Neutrophil (primary cell): Measurements from ENCODE around the gene SIPA1.

Experiments used
- H3K27ac ChIP-seq: fragments of 200-600 bp; sonication (generic); 2 replicates; pipeline ENCODE4 v1.5.1; 2016; ENCODE audit warnings: mild to moderate bottlenecking, moderate library complexity
- H3K27me3 ChIP-seq: fragments of 200-600 bp; sonication (generic); 2 replicates; pipeline ENCODE4 v1.6.0; 2016; ENCODE audit warnings: mild to moderate bottlenecking
- H3K36me3 ChIP-seq: fragments of 200-600 bp; sonication (generic); 2 replicates; pipeline ENCODE4 v1.5.1; 2017
- H3K4me1 ChIP-seq, 2 experiments: fragments of 200-600 bp in 1 of 2; sonication (generic) in 1 of 2; 1 replicate in 1 of 2; 2 replicates in 1 of 2; pipeline versions ENCODE4 v1.5.1 to v1.6.1; 2013 to 2016; ENCODE audit warnings: low read depth in 1 of 2, low read length in 1 of 2, mild to moderate bottlenecking in 1 of 2, moderate library complexity in 1 of 2; ENCODE audit not compliant: control insufficient read depth in 1 of 2, insufficient read depth in 1 of 2
- H3K4me3 ChIP-seq, 2 experiments: fragments of 200-600 bp in 1 of 2; sonication (generic) in 1 of 2; 1 replicate in 1 of 2; 2 replicates in 1 of 2; pipeline ENCODE4 v1.5.1; 2013 to 2016; ENCODE audit warnings: low read depth in 1 of 2, low read length in 1 of 2, mild to moderate bottlenecking in 1 of 2, moderate library complexity in 1 of 2
- H3K9me3 ChIP-seq: fragments of 200-600 bp; sonication (generic); 2 replicates; pipeline ENCODE4 v1.5.1; 2016
- CTCF ChIP-seq: fragments of 200-600 bp; sonication (generic); IDR thresholded peaks from 2 replicates; pipeline ENCODE4 v1.5.1; 2016; ENCODE audit warnings: antibody characterized with exemption

Gene SIPA1

GRCh38 chr11:65661599-65662246, 23.8 kb downstream of the SIPA1 start:
- TF ChIP-seq CTCF = no peak
- Histone ChIP-seq H3K4me3 (peak overlapping the region; percentile 85 to 87), H3K4me1 (peaks cover 26 to 29% of the 10 kb centered on the region in 2 experiments), H3K27ac (peak overlapping the region; percentile 99), H3K27me3 (no peaks in the 10 kb centered on the region), H3K36me3 (peaks cover 50% of the 10 kb centered on the region), H3K9me3 (no peaks in the 10 kb centered on the region)

- Histone ChIP-seq H3K27me3 (no peaks in the 10 kb centered on the region), H3K9me3 (no peaks in the 10 kb centered on the region), H3K27ac (peak overlapping the region; percentile 99), H3K4me3 (peak overlapping the region; percentile 85 to 87), H3K4me1 (peaks cover 26 to 29% of the 10 kb centered on the region in 2 experiments), H3K36me3 (peaks cover 44% of the 10 kb centered on the region)
- no peak for TF ChIP-seq CTCF
Observed at GRCh38 chr11:65662247-65662798, 24.4 kb downstream of the SIPA1 start.

- Histone ChIP-seq H3K4me3 (peak within 1 kb of the TSS; percentile 85 to 87), H3K27me3 (no peaks in the 10 kb centered on the region), H3K36me3 (peaks cover 37% of the 10 kb centered on the region), H3K27ac (peak within 1 kb of the TSS; percentile 99), H3K9me3 (no peaks in the 10 kb centered on the region), H3K4me1 (peaks cover 26 to 29% of the 10 kb centered on the region in 2 experiments)
- peak; percentile 68 for TF ChIP-seq CTCF
Observed at GRCh38 chr11:65662799-65663638, 25.1 kb downstream of the SIPA1 start, which contains the start of gene RELA. Gene RELA (minus strand): TSS chr11:65662916. CDS start chr11:65662832, 84 bp downstream.

DNA sequence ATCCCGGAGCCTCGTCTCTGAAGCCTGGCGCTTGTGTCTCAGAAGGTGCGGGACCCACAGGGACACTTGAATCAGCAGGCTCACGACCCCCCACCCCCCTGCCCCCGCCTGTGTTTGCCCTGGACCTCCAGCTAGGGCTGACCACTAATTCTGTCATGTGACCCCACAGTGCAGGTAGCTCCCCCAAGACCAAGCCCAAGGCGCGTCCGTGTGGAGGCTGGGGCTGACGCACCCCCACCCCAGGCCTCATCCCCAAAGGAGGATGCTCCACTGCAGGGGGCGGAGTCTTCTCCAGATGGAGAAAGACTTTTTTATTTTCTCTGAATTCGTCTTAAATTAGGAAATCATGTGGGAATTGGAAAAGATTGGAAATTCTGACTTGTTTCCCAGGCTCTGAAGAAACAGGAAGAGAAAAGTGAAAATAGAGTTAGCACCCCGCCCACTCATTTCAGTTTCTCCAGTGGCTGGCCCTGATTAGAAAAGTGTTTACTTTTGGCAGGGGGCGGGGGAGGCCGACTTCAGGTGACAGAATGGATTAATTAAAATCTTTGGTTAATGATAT, 25.8 kb downstream of the SIPA1 start:
- H3K27me3 ChIP-seq = no peaks in the 10 kb centered on the region
- no peaks in the 10 kb centered on the region for H3K9me3 ChIP-seq
- H3K27ac ChIP-seq = peak overlapping the region; percentile 99
- peaks cover 26 to 29% of the 10 kb centered on the region in 2 experiments for H3K4me1 ChIP-seq
- peaks cover 30% of the 10 kb centered on the region for H3K36me3 ChIP-seq
- TF ChIP-seq CTCF = peak; percentile 17
- H3K4me3 ChIP-seq = peak overlapping the region; percentile 85 to 87

DNA sequence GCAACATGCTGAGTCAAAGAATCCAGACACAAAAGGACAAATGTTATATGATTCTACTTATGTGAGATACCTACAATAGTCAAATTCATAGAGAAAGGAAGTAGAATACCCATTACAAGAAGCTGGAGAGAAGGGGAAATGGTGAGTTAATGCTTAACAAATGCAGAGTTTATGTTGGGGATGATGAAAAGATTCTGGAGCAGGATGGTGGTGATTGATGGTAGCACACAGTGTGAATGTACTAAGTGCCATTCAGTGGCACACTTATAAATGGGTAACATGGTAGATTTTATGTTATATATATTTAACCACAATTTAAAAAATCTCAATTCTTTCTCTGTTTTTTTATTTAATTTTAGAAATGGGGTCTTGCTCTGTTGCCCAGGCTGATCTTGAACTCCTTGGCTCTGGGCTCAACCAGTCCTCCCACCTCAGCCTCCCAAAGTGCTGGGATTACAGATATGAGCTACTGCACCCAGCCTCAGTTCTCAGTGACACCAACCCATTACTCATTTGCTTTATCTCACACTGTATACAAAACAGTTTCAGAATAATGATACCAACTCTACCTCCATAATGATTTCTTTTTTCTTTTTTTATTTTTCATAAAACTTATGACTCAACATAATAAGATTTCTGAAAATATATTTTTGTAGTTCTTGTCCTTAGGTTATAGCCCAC, 34.4 kb downstream of the SIPA1 start:
- H3K4me1 ChIP-seq = no peaks in the 10 kb centered on the region
- no peaks in the 10 kb centered on the region for H3K27me3 ChIP-seq
- H3K36me3 ChIP-seq = no peaks in the 10 kb centered on the region
- H3K9me3 ChIP-seq = no peaks in the 10 kb centered on the region
- no peak for TF ChIP-seq CTCF
- H3K27ac ChIP-seq = no peak overlapping the region
- no peak overlapping the region for H3K4me3 ChIP-seq
